ENCODE measurements around the gene WDR89.

- TF ChIP-seq CTCF (IDR thresholded peaks at IDR 0.05) (no peak), POLR2A (IDR thresholded peaks at IDR 0.05) (no peak)
Measured at GRCh38 chr14:63654346-63654745, 12.7 kb upstream of the WDR89 start.
